ENCODE measurements around the gene TNPO2.
"Not testable (repeated sequence)": the region's sequence is repeated elsewhere in the genome, so short reads cannot be mapped to it uniquely, and the experiment has no call there.

Gene TNPO2

GRCh38 chr19:12737835-12738351, 14.2 kb upstream of the TNPO2 start:
- H3K4me3 ChIP-seq (ENCODE audit: low read depth, low read length) = peak overlapping the region; percentile 92

- peak within 1 kb of the TSS; percentile 92 for H3K4me3 ChIP-seq (ENCODE audit: low read depth, low read length)
Observed at GRCh38 chr19:12736995-12737834, 13.5 kb upstream of the TNPO2 start, which contains the start of gene GET3. GET3 (plus strand) TSS chr19:12737497; CDS start chr19:12737506, 9 bp downstream.

- peak overlapping the region; percentile 93 for H3K4me3 ChIP-seq (ENCODE audit: low read depth, low read length)
Observed at GRCh38 chr19:12733369-12734214, 9.9 kb upstream of the TNPO2 start.

- no peak overlapping the region for H3K4me3 ChIP-seq (ENCODE audit: low read depth, low read length)
Observed at GRCh38 chr19:12731337-12731736, 7.6 kb upstream of the TNPO2 start.

GRCh38 chr19:12730064-12730463, 6.3 kb upstream of the TNPO2 start:
- no peak overlapping the region for H3K4me3 ChIP-seq (ENCODE audit: low read depth, low read length)

- no peak overlapping the region for H3K4me3 ChIP-seq (ENCODE audit: low read depth, low read length)
Observed at GRCh38 chr19:12727745-12728433, 4.2 kb upstream of the TNPO2 start.

- no peak overlapping the region for H3K4me3 ChIP-seq (ENCODE audit: low read depth, low read length)
Observed at GRCh38 chr19:12726988-12727316, 3.2 kb upstream of the TNPO2 start.

GRCh38 chr19:12725612-12726011, 1.9 kb upstream of the TNPO2 start:
- H3K4me3 ChIP-seq (ENCODE audit: low read depth, low read length) = not testable (repeated sequence)

GRCh38 chr19:12723381-12723640, 421 bp downstream of the TNPO2 start:
- peak overlapping the region; percentile 89 for H3K4me3 ChIP-seq (ENCODE audit: low read depth, low read length)

GRCh38 chr19:12722566-12723380, 959 bp downstream of the TNPO2 start:
- H3K4me3 ChIP-seq (ENCODE audit: low read depth, low read length) = peak overlapping the region; percentile 89

GRCh38 chr19:12721656-12722565, 1.8 kb downstream of the TNPO2 start:
- H3K4me3 ChIP-seq (ENCODE audit: low read depth, low read length) = peak overlapping the region; percentile 89

- H3K4me3 ChIP-seq (ENCODE audit: low read depth, low read length) = peak overlapping the region; percentile 89
Observed at GRCh38 chr19:12720851-12721655, 2.7 kb downstream of the TNPO2 start.

GRCh38 chr19:12720296-12720695, 3.4 kb downstream of the TNPO2 start:
- no peak overlapping the region for H3K4me3 ChIP-seq (ENCODE audit: low read depth, low read length)

- H3K4me3 ChIP-seq (ENCODE audit: low read depth, low read length) = no peak overlapping the region
Observed at GRCh38 chr19:12715929-12716328, 7.8 kb downstream of the TNPO2 start.

GRCh38 chr19:12715102-12715501, 8.6 kb downstream of the TNPO2 start:
- H3K4me3 ChIP-seq (ENCODE audit: low read depth, low read length) = no peak overlapping the region

- H3K4me3 ChIP-seq (ENCODE audit: low read depth, low read length) = not testable (repeated sequence)
Observed at GRCh38 chr19:12713304-12713703, 10.4 kb downstream of the TNPO2 start.

GRCh38 chr19:12712077-12712476, 11.7 kb downstream of the TNPO2 start:
- H3K4me3 ChIP-seq (ENCODE audit: low read depth, low read length) = not testable (repeated sequence)

GRCh38 chr19:12711187-12711586, 12.5 kb downstream of the TNPO2 start:
- H3K4me3 ChIP-seq (ENCODE audit: low read depth, low read length) = no peak overlapping the region

GRCh38 chr19:12708641-12709040, 15.1 kb downstream of the TNPO2 start:
- no peak overlapping the region for H3K4me3 ChIP-seq (ENCODE audit: low read depth, low read length)
